Stimulated activated naive CD8-positive, alpha-beta T cell treated with anti-CD3 and anti-CD28 coated beads, Interleukin-15, Interleukin-2, amounts not matched to agents 100 ng/mL and 50 ng/mL, for 24 hours (primary cell): ENCODE data around the gene CLEC4G.
A peak's percentile ranks its signal among the peaks of the same experiment; 100 is the strongest.

Source experiments
- H3K27ac Mint-ChIP-seq: one replicate; pipeline ENCODE4 v1.8.0; 2021; ENCODE audit warnings: mild to moderate bottlenecking, mixed read lengths
- H3K27me3 Mint-ChIP-seq: one replicate; pipeline ENCODE4 v1.8.0; 2021; ENCODE audit warnings: mixed read lengths
- H3K36me3 Mint-ChIP-seq: one replicate; pipeline ENCODE4 v1.8.0; 2021; ENCODE audit warnings: low read depth, mixed read lengths
- H3K4me1 Mint-ChIP-seq: one replicate; pipeline ENCODE4 v1.8.0; 2021; ENCODE audit warnings: low read depth, mixed read lengths
- H3K4me3 Mint-ChIP-seq: one replicate; pipeline ENCODE4 v1.8.0; 2021; ENCODE audit warnings: mild to moderate bottlenecking, mixed read lengths
- H3K9me3 Mint-ChIP-seq: one replicate; pipeline ENCODE4 v1.8.0; 2021; ENCODE audit warnings: mixed read lengths

The CLEC4G gene

GRCh38 chr19:7720351-7720750 is 11.6 kb downstream of the CLEC4G start:
- H3K27me3 Mint-ChIP-seq = no peaks in the 10 kb centered on the region
- no peaks in the 10 kb centered on the region for H3K36me3 Mint-ChIP-seq
- H3K4me3 Mint-ChIP-seq = no peak overlapping the region
- H3K4me1 Mint-ChIP-seq = peaks cover 33% of the 10 kb centered on the region
- no peak overlapping the region for H3K27ac Mint-ChIP-seq
- no peaks in the 10 kb centered on the region for H3K9me3 Mint-ChIP-seq

GRCh38 chr19:7718668-7719067 is 13.2 kb downstream of the CLEC4G start:
- no peaks in the 10 kb centered on the region for H3K27me3 Mint-ChIP-seq
- H3K4me1 Mint-ChIP-seq = peaks cover 49% of the 10 kb centered on the region
- H3K27ac Mint-ChIP-seq = peak overlapping the region; percentile 70
- no peaks in the 10 kb centered on the region for H3K9me3 Mint-ChIP-seq
- H3K36me3 Mint-ChIP-seq = no peaks in the 10 kb centered on the region
- H3K4me3 Mint-ChIP-seq = peak overlapping the region; percentile 51

GRCh38 chr19:7716762-7717161 is 15.1 kb downstream of the CLEC4G start:
- no peaks in the 10 kb centered on the region for H3K9me3 Mint-ChIP-seq
- no peaks in the 10 kb centered on the region for H3K36me3 Mint-ChIP-seq
- H3K27me3 Mint-ChIP-seq = no peaks in the 10 kb centered on the region
- H3K4me3 Mint-ChIP-seq = no peak overlapping the region
- H3K4me1 Mint-ChIP-seq = peaks cover 52% of the 10 kb centered on the region
- H3K27ac Mint-ChIP-seq = no peak overlapping the region

GRCh38 chr19:7715671-7716070 is 16.2 kb downstream of the CLEC4G start:
- H3K9me3 Mint-ChIP-seq = no peaks in the 10 kb centered on the region
- H3K4me3 Mint-ChIP-seq = no peak overlapping the region
- H3K27ac Mint-ChIP-seq = no peak overlapping the region
- peaks cover 54% of the 10 kb centered on the region for H3K4me1 Mint-ChIP-seq
- no peaks in the 10 kb centered on the region for H3K27me3 Mint-ChIP-seq
- H3K36me3 Mint-ChIP-seq = no peaks in the 10 kb centered on the region

- Mint-ChIP-seq H3K9me3 (no peaks in the 10 kb centered on the region), H3K27me3 (no peaks in the 10 kb centered on the region), H3K36me3 (no peaks in the 10 kb centered on the region), H3K4me1 (peaks cover 59% of the 10 kb centered on the region), H3K27ac (no peak overlapping the region), H3K4me3 (no peak overlapping the region)
Measured at GRCh38 chr19:7710616-7711015, 21.3 kb downstream of the CLEC4G start.

GRCh38 chr19:7709932-7710460 is 21.9 kb downstream of the CLEC4G start:
- Mint-ChIP-seq H3K4me3 (no peak overlapping the region), H3K36me3 (no peaks in the 10 kb centered on the region), H3K27ac (no peak overlapping the region), H3K4me1 (peaks cover 59% of the 10 kb centered on the region), H3K9me3 (no peaks in the 10 kb centered on the region), H3K27me3 (no peaks in the 10 kb centered on the region)

GRCh38 chr19:7706955-7707456 is 24.9 kb downstream of the CLEC4G start:
- H3K27ac Mint-ChIP-seq = peak overlapping the region; percentile 87
- no peaks in the 10 kb centered on the region for H3K9me3 Mint-ChIP-seq
- peak overlapping the region; percentile 49 for H3K4me3 Mint-ChIP-seq
- no peaks in the 10 kb centered on the region for H3K36me3 Mint-ChIP-seq
- peaks cover 69% of the 10 kb centered on the region for H3K4me1 Mint-ChIP-seq
- H3K27me3 Mint-ChIP-seq = no peaks in the 10 kb centered on the region

- H3K4me1 Mint-ChIP-seq = peaks cover 70% of the 10 kb centered on the region
- H3K27me3 Mint-ChIP-seq = no peaks in the 10 kb centered on the region
- no peaks in the 10 kb centered on the region for H3K36me3 Mint-ChIP-seq
- H3K4me3 Mint-ChIP-seq = peak overlapping the region; percentile 49
- no peaks in the 10 kb centered on the region for H3K9me3 Mint-ChIP-seq
- H3K27ac Mint-ChIP-seq = peak overlapping the region; percentile 87
Measured at GRCh38 chr19:7706188-7706954, 25.5 kb downstream of the CLEC4G start.

- H3K36me3 Mint-ChIP-seq = no peaks in the 10 kb centered on the region
- no peaks in the 10 kb centered on the region for H3K27me3 Mint-ChIP-seq
- H3K4me1 Mint-ChIP-seq = peaks cover 67% of the 10 kb centered on the region
- peak overlapping the region; percentile 87 for H3K27ac Mint-ChIP-seq
- H3K4me3 Mint-ChIP-seq = peak overlapping the region; percentile 49
- no peaks in the 10 kb centered on the region for H3K9me3 Mint-ChIP-seq
Measured at GRCh38 chr19:7705387-7706187, 26.3 kb downstream of the CLEC4G start.

GRCh38 chr19:7704280-7705060 is 27.4 kb downstream of the CLEC4G start:
- Mint-ChIP-seq H3K4me1 (peaks cover 66% of the 10 kb centered on the region), H3K4me3 (no peak overlapping the region), H3K27ac (peak overlapping the region; percentile 40), H3K9me3 (no peaks in the 10 kb centered on the region), H3K36me3 (no peaks in the 10 kb centered on the region), H3K27me3 (no peaks in the 10 kb centered on the region)

- H3K27me3 Mint-ChIP-seq = no peaks in the 10 kb centered on the region
- H3K4me1 Mint-ChIP-seq = peaks cover 68% of the 10 kb centered on the region
- H3K36me3 Mint-ChIP-seq = no peaks in the 10 kb centered on the region
- no peak overlapping the region for H3K4me3 Mint-ChIP-seq
- no peak overlapping the region for H3K27ac Mint-ChIP-seq
- H3K9me3 Mint-ChIP-seq = no peaks in the 10 kb centered on the region
Measured at GRCh38 chr19:7703332-7703731, 28.6 kb downstream of the CLEC4G start.

- peaks cover 66% of the 10 kb centered on the region for H3K4me1 Mint-ChIP-seq
- H3K27me3 Mint-ChIP-seq = no peaks in the 10 kb centered on the region
- H3K4me3 Mint-ChIP-seq = peak within 1 kb of the TSS; percentile 41
- no peaks in the 10 kb centered on the region for H3K9me3 Mint-ChIP-seq
- peak within 1 kb of the TSS; percentile 85 for H3K27ac Mint-ChIP-seq
- no peaks in the 10 kb centered on the region for H3K36me3 Mint-ChIP-seq
Measured at GRCh38 chr19:7701654-7702457, 30.1 kb downstream of the CLEC4G start, which contains the start of gene FCER2. Gene FCER2 (minus strand): TSS chr19:7702131. CDS start chr19:7699760, 2,371 bp downstream.

- H3K4me1 Mint-ChIP-seq = peaks cover 62% of the 10 kb centered on the region
- peaks cover 3% of the 10 kb centered on the region for H3K27me3 Mint-ChIP-seq
- H3K4me3 Mint-ChIP-seq = peak overlapping the region; percentile 41
- H3K27ac Mint-ChIP-seq = no peak overlapping the region
- H3K36me3 Mint-ChIP-seq = no peaks in the 10 kb centered on the region
- H3K9me3 Mint-ChIP-seq = no peaks in the 10 kb centered on the region
Measured at GRCh38 chr19:7701049-7701653, 30.8 kb downstream of the CLEC4G start.
